GM18861 (cell line): Measurements from ENCODE around the gene C1orf198.

Experiments used
- ATAC-seq: cut with Tn5 transposase; IDR thresholded peaks from one replicate; pipeline ENCODE4 v1.9.1; 2021; ENCODE audit not compliant: unreplicated experiment

C1orf198 gene

GRCh38 chr1:230836347-230836746, 32.0 kb downstream of the C1orf198 start:
- ATAC-seq, result no peak

GRCh38 chr1:230834292-230834691, 34.0 kb downstream of the C1orf198 start:
- no peak for ATAC-seq

- ATAC-seq, result no peak
Measured at GRCh38 chr1:230833511-230833910, 34.8 kb downstream of the C1orf198 start.

- ATAC-seq, result no peak
Measured at GRCh38 chr1:230832476-230832875, 35.8 kb downstream of the C1orf198 start.

GRCh38 chr1:230831771-230832170, 36.5 kb downstream of the C1orf198 start:
- no peak for ATAC-seq

- ATAC-seq, result no peak
Measured at GRCh38 chr1:230828421-230828820, 39.9 kb downstream of the C1orf198 start.

GRCh38 chr1:230827801-230828200, 40.5 kb downstream of the C1orf198 start:
- no peak for ATAC-seq

- no peak for ATAC-seq
Measured at GRCh38 chr1:230827081-230827681, 41.1 kb downstream of the C1orf198 start.

- ATAC-seq, result no peak
Measured at GRCh38 chr1:230826166-230826875, 42.0 kb downstream of the C1orf198 start.

- ATAC-seq, result no peak
Measured at GRCh38 chr1:230825761-230826160, 42.6 kb downstream of the C1orf198 start.

- ATAC-seq, result no peak
Measured at GRCh38 chr1:230824919-230825721, 43.2 kb downstream of the C1orf198 start.

- no peak for ATAC-seq
Measured at GRCh38 chr1:230824551-230824918, 43.8 kb downstream of the C1orf198 start.

GRCh38 chr1:230823931-230824381, 44.4 kb downstream of the C1orf198 start:
- ATAC-seq, result no peak

- no peak for ATAC-seq
Measured at GRCh38 chr1:230823426-230823825, 44.9 kb downstream of the C1orf198 start.

- no peak for ATAC-seq
Measured at GRCh38 chr1:230822092-230822581, 46.2 kb downstream of the C1orf198 start.

GRCh38 chr1:230821346-230821745, 47.0 kb downstream of the C1orf198 start:
- ATAC-seq, result no peak

- ATAC-seq, result no peak
Measured at GRCh38 chr1:230820568-230820967, 47.8 kb downstream of the C1orf198 start.

GRCh38 chr1:230819976-230820375, 48.3 kb downstream of the C1orf198 start:
- no peak for ATAC-seq

- no peak for ATAC-seq
Measured at GRCh38 chr1:230818901-230819300, 49.4 kb downstream of the C1orf198 start.

- no peak for ATAC-seq
Measured at GRCh38 chr1:230818367-230818766, 50.0 kb downstream of the C1orf198 start.

GRCh38 chr1:230816018-230816417, 52.3 kb downstream of the C1orf198 start:
- ATAC-seq, result no peak
